A172 (cell line): ENCODE data around the gene CDK5RAP2. TPM values are rescaled to one million over a fixed set of nuclear protein-coding genes. Genes with fewer than 3 reads are reported as not detected.
A peak's percentile ranks its signal among the peaks of the same experiment; 100 is the strongest.

ENCODE experiments used
- DNase-seq: peaks from one replicate; pipeline ENCODE4 v3.0.0-alpha.2; 2015; ENCODE audit warnings: low spot score
- total RNA-seq: library from RNA; depleted of rRNA; stranded (reverse); fragments of >200 nt; shearing (Covaris generic); gene quantifications from 2 replicates; pipeline ENCODE4 v1.2.3, GENCODE V29; 2014

The CDK5RAP2 gene
- total RNA-seq, 1 experiment from 2014 or later, result 34.8 TPM

DNA sequence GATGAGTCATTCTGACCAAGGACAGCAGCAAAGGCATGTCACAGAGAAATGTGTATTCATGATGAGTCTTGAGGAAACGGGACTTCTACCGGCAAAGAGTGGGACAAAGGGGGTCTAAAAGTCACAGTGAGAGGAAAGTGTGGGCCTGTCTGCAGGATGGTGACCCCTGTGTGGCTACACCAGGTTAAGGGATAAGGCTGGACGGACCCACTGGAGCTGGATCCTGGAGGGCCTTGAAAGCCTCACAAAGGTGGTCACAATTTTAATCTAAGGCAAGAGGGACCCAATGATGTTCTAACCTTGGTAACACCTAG lies 176.5 kb downstream of the CDK5RAP2 start:
- no peak for DNase-seq

DNA sequence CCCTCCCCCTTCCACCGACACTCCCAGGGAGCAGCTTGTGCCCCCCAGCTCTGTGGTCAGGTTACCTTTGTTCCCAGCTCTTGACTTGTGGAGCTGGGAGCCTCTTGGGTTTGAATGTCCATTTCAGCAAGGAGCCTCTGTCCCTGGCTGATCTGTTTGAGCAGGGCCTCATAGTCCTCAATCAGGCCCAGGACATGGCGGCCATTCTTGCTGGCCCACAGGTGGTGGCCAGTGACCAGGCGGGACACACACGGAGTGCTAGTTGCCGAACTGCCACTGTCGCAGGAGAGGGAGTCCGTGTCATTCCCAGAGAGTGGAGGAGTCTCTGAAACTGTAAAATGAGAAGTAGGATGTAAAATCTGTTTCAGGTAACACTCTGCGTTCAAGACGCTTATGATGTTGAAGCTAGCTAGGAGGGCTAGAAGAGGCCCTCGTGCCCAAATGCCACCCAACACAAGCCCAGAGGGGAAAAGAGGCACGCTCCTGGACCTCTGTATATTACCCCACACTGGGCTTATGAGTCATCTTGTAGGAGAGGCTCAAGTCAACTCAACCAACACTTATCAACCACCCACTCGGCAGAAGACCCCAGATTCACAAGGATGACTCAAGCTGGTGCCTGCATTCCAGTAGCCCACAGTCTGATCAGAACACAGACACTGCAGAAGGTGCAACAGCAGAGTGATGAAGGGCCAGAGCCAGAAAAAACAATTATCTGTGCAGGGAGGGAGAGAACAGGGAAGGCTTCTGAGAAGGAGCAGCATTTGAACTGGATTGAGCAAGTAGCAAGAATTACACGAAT lies 177.0 kb downstream of the CDK5RAP2 start:
- peak; percentile 97 for DNase-seq

- DNase-seq, result no peak
Measured at GRCh38 chr9:120399940-120400339, 180.0 kb downstream of the CDK5RAP2 start.

GRCh38 chr9:120398286-120398685 lies 181.7 kb downstream of the CDK5RAP2 start:
- DNase-seq, result no peak

- DNase-seq, result no peak
Measured at GRCh38 chr9:120397453-120397852, 182.5 kb downstream of the CDK5RAP2 start.

- DNase-seq, result no peak
Measured at GRCh38 chr9:120396931-120397330, 183.0 kb downstream of the CDK5RAP2 start.

- DNase-seq, result no peak
Measured at GRCh38 chr9:120396418-120396817, 183.5 kb downstream of the CDK5RAP2 start.

DNA sequence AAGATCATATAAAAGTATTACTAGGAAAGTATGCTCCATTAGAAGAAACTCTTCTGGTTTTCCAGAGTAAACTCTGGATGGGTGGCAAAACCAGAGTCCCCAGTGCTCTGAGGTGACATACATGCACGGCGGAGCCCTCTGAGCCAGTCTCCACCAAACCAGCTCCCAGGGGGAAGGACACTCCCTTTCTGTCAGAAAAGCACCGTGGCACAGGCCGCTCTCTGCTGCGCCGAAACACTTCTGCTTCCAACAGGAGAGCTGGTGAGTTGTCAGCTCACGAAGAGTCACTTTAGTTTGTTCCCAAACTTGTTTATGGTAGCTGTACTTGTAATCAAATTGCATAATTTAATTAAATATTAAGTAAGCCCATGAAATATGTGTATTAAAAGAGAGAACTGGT lies 184.6 kb downstream of the CDK5RAP2 start:
- DNase-seq, result no peak

DNA sequence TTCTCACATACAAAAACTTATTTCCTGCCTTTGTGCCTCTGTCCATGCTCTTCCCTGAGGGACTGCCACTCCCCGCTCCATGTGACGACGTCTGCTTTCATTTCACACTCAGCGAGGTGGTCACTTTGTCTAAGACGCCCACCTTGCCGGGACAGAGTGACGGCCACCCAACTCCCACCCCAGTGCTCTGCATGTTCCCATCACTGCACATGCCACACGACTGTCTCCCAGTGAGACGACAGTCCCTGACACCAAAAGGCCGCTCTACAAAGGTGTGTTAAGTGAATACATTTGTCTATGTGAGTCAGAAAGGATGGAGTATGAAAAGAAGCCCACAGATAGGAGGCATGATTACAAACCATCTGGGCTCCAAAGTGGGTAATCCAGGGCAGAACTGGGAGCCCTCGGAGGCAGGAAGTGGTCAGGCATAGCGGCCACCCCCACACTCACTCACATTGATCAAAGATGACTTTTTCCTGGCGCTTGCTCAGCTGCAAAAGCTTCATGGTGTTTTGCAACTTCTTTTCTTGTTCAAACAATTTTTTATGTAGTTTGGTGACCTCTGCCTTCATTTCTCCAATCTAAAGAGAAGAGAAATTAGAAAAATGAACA lies 185.8 kb downstream of the CDK5RAP2 start:
- peak; percentile 98 for DNase-seq

- peak; percentile 55 for DNase-seq
Measured at GRCh38 chr9:120393386-120394057, 186.4 kb downstream of the CDK5RAP2 start.

GRCh38 chr9:120392711-120393110 lies 187.3 kb downstream of the CDK5RAP2 start:
- DNase-seq, result no peak

GRCh38 chr9:120392245-120392644 lies 187.7 kb downstream of the CDK5RAP2 start:
- no peak for DNase-seq

DNA sequence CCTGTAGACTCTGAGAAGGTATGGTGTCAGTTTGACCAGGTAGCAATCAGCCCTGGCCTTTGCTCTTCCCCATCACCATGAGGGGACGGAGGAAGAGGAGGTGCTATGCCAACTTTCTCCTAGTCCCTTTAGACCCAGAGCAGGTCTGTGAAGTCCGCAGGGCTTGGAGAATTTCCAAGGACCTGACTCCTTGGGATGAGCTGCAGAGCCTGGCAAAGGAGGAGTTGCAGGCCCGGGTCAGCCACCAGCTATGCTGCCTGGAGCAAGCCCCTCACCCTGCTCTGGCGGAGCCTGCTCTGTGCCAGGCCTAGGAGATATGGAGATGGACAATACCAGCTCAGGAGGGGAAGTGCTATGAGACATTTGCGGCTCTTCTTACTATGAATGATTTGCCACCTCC lies 188.3 kb downstream of the CDK5RAP2 start:
- no peak for DNase-seq

DNA sequence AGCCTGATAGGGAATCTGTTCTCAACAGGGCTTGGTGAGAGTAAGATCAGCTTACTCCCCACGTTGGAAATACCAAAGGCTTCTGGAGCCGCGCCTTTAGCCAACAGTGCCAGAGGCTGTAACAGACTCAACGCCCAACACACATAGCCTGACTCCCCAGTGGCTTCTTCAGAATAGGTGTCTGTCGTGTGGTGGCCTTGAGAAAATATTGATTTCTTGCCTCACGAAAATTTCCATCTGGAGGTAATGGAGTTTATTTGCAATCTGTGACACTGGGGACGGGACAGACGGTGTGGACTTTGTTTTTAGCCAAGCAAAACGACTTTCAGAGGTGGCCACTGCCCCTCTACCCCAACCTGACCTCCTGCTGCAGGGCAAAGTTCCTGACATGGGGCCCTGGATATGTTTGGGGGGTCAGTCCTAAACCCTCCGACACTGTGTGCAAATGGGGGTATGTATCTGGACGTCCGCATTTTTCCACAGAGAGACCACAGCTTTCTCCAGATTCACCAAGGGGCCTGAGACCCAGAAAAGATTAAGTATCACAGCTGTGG lies 189.3 kb downstream of the CDK5RAP2 start:
- no peak for DNase-seq

DNA sequence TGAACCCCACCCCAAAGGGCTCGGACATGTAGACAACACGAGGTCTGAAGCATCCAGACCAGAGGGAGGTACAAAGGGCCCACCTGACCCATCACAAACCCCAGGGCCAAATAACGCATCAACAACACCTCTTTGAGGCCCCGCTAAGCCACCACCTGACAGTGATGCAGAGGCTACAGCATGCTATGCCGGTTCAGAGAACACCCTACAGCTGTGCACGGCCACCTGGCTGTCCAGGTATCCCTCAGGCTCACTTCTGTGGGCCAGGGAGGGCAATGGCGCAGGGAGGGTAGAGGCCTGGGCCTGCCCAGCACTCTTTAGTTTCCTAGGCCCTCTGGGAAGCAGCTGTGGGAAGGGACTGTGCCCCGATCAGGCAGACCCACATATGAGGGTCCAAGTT lies 190.1 kb downstream of the CDK5RAP2 start:
- no peak for DNase-seq

DNA sequence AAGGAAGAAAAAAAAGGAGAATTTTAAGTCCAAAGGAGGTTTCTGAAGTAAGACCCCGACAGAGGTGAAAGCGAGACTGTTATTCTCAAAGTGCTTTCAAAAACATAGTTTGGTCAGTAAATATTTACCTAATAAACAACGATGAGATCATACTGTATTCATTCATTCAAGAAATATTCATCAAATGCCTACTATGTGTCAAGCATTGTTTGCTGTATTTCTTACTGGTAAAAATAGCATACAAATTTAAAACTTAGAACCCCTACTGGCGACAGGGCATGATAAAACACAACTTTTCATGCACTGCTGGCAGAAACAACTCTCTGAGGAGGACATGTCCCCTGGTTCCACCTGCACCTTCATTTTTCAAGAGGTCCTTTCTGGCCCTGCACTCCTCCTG lies 190.7 kb downstream of the CDK5RAP2 start:
- no peak for DNase-seq

DNA sequence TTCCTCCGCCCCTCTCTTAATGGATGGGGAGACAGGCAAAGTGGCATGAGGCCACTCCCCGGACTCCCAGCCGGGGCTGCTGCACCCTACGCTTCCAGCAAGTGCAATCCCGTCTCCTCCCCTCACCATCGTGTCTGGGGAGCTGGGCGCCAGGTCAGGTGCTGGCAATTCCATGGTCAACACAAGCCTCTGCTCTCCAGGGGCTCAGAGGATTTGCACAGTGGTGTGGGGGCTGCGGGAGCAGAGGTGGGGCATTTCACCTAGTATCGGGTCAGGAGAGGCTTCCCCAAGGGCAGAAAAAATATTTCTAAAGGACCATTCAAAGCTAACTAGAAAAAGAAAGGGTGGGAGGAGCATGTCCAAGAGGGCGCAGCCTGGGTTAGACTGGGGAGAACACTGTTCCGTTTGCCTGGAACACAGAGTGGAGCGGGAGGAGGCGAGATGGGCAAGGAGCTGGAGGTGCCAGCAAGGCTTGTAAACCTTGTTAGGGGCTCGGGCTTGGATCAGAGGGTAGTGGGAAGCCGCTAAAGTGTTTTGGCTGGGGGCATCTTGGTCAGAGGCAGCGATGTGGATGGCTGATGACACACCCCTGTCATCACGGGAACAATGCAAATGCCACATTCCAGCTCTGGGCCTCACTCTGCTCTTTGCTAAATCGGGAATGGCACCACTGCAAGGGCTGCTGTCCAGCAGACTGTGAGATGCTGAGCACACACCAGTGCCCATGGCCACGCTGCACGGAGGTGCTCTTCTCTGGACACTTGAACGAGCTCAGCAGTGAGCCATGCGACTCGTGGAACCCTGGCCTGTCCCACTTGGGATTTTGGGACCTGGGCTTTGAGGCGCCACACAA lies 191.7 kb downstream of the CDK5RAP2 start:
- no peak for DNase-seq

- no peak for DNase-seq
Measured at GRCh38 chr9:120387257-120388002, 192.5 kb downstream of the CDK5RAP2 start.

GRCh38 chr9:120386390-120387131 lies 193.4 kb downstream of the CDK5RAP2 start:
- DNase-seq, result no peak
